Hematopoietic multipotent progenitor cell treated with erythropoietin and hydrocortisone succinate and interleukin-3 and kit ligand, for 17 days (in vitro differentiated cells): ENCODE measurements around the gene NUDT4.

Source experiments
- DNase-seq: peaks from one replicate; pipeline ENCODE4 v3.0.0-alpha.2; 2015; ENCODE audit warnings: low spot score

Gene NUDT4

GRCh38 chr12:93366422-93366821 is 11.3 kb upstream of the NUDT4 start:
- peak; percentile 22 for DNase-seq

GRCh38 chr12:93368766-93369165 is 9.0 kb upstream of the NUDT4 start:
- DNase-seq = no peak

GRCh38 chr12:93369505-93369904 is 8.2 kb upstream of the NUDT4 start:
- DNase-seq = no peak

GRCh38 chr12:93370947-93371346 is 6.8 kb upstream of the NUDT4 start:
- peak; percentile 55 for DNase-seq

- DNase-seq = peak; percentile 83
Observed at GRCh38 chr12:93373961-93374656, 3.6 kb upstream of the NUDT4 start.

GRCh38 chr12:93375906-93376305 is 1.8 kb upstream of the NUDT4 start:
- DNase-seq = no peak

- peak; percentile 88 for DNase-seq
Observed at GRCh38 chr12:93376436-93377251, 1.1 kb upstream of the NUDT4 start.

GRCh38 chr12:93378196-93378997 is 672 bp downstream of the NUDT4 start:
- DNase-seq = peak; percentile 77

GRCh38 chr12:93378998-93379325 is 1.2 kb downstream of the NUDT4 start:
- no peak for DNase-seq

GRCh38 chr12:93379326-93379980 is 1.7 kb downstream of the NUDT4 start:
- peak; percentile 73 for DNase-seq

- DNase-seq = no peak
Observed at GRCh38 chr12:93379981-93380361, 2.2 kb downstream of the NUDT4 start.

GRCh38 chr12:93380480-93381121 is 2.9 kb downstream of the NUDT4 start:
- DNase-seq = peak; percentile 78

- DNase-seq = peak; percentile 60
Observed at GRCh38 chr12:93381161-93381975, 3.6 kb downstream of the NUDT4 start.

GRCh38 chr12:93381976-93382437 is 4.3 kb downstream of the NUDT4 start:
- peak; percentile 46 for DNase-seq

GRCh38 chr12:93387780-93388179 is 10.1 kb downstream of the NUDT4 start:
- DNase-seq = peak; percentile 65

- DNase-seq = no peak
Observed at GRCh38 chr12:93390031-93390430, 12.3 kb downstream of the NUDT4 start.

GRCh38 chr12:93390549-93391297 is 13.0 kb downstream of the NUDT4 start:
- no peak for DNase-seq

- no peak for DNase-seq
Observed at GRCh38 chr12:93393425-93393824, 15.7 kb downstream of the NUDT4 start.

- DNase-seq = no peak
Observed at GRCh38 chr12:93397412-93397811, 19.7 kb downstream of the NUDT4 start.
